Measurements from ENCODE around the gene STUB1. TPM values are rescaled to one million over a fixed set of nuclear protein-coding genes. Genes with fewer than 3 reads are reported as not detected.

STUB1 gene
- total and polyA plus RNA-seq, 2 donors (not counting 3 experiments of a cell fraction or from before 2014, with no cell fraction given), result 107 to 147 TPM

DNA sequence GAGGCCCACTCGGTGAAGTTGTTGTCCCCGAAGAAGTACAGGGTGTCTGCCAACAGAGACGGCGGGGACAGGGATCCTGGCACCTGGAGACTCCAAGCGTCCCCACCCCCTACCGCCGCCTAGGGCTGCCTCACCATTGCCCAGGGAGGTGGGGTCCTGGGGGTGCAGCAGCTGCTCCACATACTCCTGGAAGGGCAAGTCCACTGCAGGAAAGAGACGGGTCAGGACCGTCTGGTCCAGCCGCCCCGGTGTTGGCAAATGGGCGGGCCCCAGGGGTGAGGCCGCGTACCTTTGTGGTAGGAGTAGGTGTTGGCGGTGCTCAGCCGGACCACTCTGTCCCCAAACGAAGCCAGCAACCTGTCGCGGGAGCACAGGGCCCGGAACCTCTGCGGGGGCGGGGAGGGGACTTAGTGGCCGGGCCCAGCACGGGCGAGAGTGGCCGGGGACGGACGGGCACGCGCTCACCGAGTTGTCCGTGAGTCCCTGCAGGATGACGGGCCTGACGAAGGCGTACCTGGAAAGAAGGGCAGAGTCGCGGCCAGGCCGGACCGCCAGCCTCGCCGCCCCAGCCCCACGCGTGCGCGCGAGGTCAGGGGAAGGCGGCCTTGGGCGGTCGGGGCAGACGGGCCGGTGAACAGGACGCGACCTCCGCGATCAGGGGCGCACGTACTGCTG is 3.3 kb downstream of the STUB1 start:
- Histone ChIP-seq H3K4me3 (replicated peaks in 1 of 3; ENCODE audit: insufficient read depth in 1 of 3, low read depth in 1 of 3, low read length in 3 of 3) (peak overlapping the region in 2 of 3 experiments; percentile 5 to 71), H3K27ac (ENCODE audit: insufficient read depth, low read depth, low read length) (peak overlapping the region; percentile 35), H3K9me3 (replicated peaks; ENCODE audit: control insufficient read depth, insufficient read depth, low read length) (no peaks in the 10 kb centered on the region), H2AFZ (ENCODE audit: low read depth, low read length) (no peak overlapping the region), H3K4me2 (ENCODE audit: insufficient read depth, low read length) (peak overlapping the region; percentile 29), H3K9ac (replicated peaks; ENCODE audit: extremely low read depth, insufficient read depth, low read length) (no peak overlapping the region), H3K9me1 (replicated peaks; ENCODE audit: control insufficient read depth, extremely low read depth, insufficient read depth, low read length) (no peaks in the 10 kb centered on the region), H3K27me3 (ENCODE audit: control insufficient read depth in 2 of 2, insufficient read depth in 2 of 2, low read length in 2 of 2) (no peaks in the 10 kb centered on the region), H4K20me1 (replicated peaks; ENCODE audit: control insufficient read depth, extremely low read depth, insufficient read depth, low read length) (no peaks in the 10 kb centered on the region), H3K36me3 (ENCODE audit: control insufficient read depth in 2 of 2, extremely low read depth in 1 of 2, insufficient read depth in 2 of 2, low read length in 2 of 2) (peaks cover 7 to 22% of the 10 kb centered on the region in 2 experiments), H3K4me1 (ENCODE audit: control insufficient read depth, extremely low read depth, insufficient read depth, low read length) (peaks cover 20% of the 10 kb centered on the region), H3K79me2 (ENCODE audit: control insufficient read depth, insufficient read depth, low read length) (peaks cover 31% of the 10 kb centered on the region)
- ChIA-PET CTCF (no interaction called here), POLR2A (no interaction called here)
- intact Hi-C loops (cut with micrococcal nuclease), result no loop called here
- DNase-seq (ENCODE audit: low read depth, low spot score) (no peak), FAIRE-seq (no peak)
- dilution Hi-C loops (cut with MboI; ENCODE audit: extremely low pct_ligation_motif_present, low sequenced_read_pairs), result no loop called here
- TF ChIP-seq MYC (IDR thresholded peaks at IDR 0.05; ENCODE audit: low read depth, low read length) (no peak), POLR2AphosphoS5 (IDR thresholded peaks at IDR 0.05; ENCODE audit: insufficient read depth, low read depth, low read length) (no peak), JUN (IDR thresholded peaks at IDR 0.05; ENCODE audit: borderline replicate concordance, insufficient read depth, insufficient read length, low read depth) (no peak), EZH2 (IDR thresholded peaks at IDR 0.05; ENCODE audit: borderline replicate concordance, low read depth, low read length, severe bottlenecking) (no peak), FOS (IDR thresholded peaks at IDR 0.05; ENCODE audit: borderline replicate concordance, insufficient read depth, low read length) (no peak)
- TF ChIP-seq, protein P1, sequence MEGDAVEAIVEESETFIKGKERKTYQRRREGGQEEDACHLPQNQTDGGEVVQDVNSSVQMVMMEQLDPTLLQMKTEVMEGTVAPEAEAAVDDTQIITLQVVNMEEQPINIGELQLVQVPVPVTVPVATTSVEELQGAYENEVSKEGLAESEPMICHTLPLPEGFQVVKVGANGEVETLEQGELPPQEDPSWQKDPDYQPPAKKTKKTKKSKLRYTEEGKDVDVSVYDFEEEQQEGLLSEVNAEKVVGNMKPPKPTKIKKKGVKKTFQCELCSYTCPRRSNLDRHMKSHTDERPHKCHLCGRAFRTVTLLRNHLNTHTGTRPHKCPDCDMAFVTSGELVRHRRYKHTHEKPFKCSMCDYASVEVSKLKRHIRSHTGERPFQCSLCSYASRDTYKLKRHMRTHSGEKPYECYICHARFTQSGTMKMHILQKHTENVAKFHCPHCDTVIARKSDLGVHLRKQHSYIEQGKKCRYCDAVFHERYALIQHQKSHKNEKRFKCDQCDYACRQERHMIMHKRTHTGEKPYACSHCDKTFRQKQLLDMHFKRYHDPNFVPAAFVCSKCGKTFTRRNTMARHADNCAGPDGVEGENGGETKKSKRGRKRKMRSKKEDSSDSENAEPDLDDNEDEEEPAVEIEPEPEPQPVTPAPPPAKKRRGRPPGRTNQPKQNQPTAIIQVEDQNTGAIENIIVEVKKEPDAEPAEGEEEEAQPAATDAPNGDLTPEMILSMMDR (IDR thresholded peaks at IDR 0.05; ENCODE audit: extremely low read depth in 1 of 2, insufficient read depth in 1 of 2, low read depth in 1 of 2, low read length in 2 of 2), result no peak
- TF ChIP-seq, protein P2, sequence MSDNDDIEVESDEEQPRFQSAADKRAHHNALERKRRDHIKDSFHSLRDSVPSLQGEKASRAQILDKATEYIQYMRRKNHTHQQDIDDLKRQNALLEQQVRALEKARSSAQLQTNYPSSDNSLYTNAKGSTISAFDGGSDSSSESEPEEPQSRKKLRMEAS (IDR thresholded peaks at IDR 0.05; ENCODE audit: insufficient read depth, insufficient read length), result no peak
- no TSS peak for BruUV-seq (replicated peaks)

All from endothelial cell of umbilical vein (primary cell).